NCI-H128 (cell line): ENCODE results near the gene FGFRL1.

ENCODE experiments used
- DNase-seq: peaks from one replicate; lab custom pipeline; 2025; ENCODE audit not compliant: unreplicated experiment; lab: John Stamatoyannopoulos, UW

The FGFRL1 gene, protein sequence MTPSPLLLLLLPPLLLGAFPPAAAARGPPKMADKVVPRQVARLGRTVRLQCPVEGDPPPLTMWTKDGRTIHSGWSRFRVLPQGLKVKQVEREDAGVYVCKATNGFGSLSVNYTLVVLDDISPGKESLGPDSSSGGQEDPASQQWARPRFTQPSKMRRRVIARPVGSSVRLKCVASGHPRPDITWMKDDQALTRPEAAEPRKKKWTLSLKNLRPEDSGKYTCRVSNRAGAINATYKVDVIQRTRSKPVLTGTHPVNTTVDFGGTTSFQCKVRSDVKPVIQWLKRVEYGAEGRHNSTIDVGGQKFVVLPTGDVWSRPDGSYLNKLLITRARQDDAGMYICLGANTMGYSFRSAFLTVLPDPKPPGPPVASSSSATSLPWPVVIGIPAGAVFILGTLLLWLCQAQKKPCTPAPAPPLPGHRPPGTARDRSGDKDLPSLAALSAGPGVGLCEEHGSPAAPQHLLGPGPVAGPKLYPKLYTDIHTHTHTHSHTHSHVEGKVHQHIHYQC

DNA sequence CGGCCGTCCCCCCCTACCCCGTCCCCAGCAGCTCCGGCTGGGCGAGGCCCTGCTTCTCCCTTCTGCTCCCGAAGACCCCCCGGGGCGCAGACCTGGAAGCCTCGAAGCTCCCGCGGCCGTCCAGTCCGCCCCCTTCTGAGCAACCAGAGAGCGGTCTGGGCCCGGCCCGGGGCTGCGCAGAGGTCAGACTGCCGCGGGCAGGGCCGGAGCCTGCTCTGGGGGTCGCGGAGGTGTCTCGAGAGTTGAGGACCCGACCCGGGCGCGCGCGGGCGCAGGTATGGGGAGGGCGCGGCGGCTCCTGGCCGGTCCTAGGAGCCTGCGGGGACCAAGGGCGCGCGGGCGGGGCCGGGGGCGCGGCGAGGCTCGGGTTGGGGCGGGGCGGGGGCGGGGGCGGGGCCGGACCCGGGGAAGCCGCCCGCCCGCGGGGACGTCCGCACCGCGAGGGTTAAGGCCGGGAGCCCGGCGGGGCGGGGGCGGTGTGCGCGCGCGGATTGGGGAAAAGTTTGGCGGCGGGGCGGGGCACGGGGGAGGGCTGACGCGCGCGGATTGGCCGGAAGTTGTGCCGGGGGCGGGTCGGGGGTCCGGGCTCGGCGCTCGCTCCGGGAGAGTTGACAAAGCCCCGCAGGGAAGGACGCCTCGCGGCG is at the start of gene FGFRL1:
Gene FGFRL1, plus strand, starts transcription at position 605 of the 644 bp plus-strand sequence. CDS start 860 bp downstream, outside the sequence.
- DNase-seq = no peak

GRCh38 chr4:962231-963208 is 48.9 kb upstream of the FGFRL1 start:
- no peak for DNase-seq

DNA sequence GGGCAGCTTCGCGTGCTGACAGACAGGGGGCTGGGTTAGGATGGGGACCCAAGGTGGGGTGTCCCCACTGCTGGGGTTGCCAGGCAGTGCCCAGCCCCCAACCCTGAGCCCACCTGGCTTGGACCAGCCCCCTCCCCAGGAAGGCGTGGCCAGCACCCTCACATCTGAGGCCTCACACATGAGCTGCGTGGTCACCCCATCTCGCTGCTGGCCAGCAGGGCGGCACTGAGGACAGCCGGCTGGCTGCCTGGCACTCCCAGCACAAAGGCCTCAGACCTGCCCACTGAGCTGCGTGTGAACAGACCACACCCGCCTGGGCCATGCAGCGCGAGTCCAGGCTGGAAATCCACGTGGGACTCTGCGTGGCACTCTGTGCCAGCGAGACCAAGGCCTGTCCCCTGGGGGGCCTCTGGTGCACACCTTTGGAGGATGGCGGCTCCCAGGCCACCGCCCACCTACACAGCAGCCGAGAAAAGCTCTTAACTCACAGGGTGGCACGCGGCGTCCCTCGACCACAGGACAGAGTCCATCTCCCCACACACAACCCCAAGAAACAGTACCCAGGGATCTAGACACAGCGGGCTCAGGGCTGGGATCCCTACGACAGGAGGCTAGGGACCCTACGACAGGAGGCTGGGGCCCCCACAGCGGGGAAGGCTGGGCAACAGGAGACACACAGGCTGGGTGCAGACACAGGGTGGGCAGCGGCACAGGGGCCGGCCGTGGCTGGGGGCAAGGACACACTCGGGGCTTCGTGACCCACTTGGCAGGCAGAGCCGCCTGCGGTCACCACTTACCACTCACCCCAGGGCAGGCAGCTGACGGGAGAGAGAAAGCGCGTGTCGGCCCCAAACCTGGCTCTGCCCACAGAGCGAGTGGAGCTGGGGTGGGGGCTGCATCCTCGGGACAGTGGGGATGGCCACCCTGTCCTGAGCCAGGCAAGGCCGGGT is 47.9 kb upstream of the FGFRL1 start:
- no peak for DNase-seq

- DNase-seq = no peak
Observed at GRCh38 chr4:964346-965025, 46.9 kb upstream of the FGFRL1 start.

- DNase-seq = no peak
Observed at GRCh38 chr4:965048-965765, 46.2 kb upstream of the FGFRL1 start.

- no peak for DNase-seq
Observed at GRCh38 chr4:965766-966134, 45.7 kb upstream of the FGFRL1 start.

DNA sequence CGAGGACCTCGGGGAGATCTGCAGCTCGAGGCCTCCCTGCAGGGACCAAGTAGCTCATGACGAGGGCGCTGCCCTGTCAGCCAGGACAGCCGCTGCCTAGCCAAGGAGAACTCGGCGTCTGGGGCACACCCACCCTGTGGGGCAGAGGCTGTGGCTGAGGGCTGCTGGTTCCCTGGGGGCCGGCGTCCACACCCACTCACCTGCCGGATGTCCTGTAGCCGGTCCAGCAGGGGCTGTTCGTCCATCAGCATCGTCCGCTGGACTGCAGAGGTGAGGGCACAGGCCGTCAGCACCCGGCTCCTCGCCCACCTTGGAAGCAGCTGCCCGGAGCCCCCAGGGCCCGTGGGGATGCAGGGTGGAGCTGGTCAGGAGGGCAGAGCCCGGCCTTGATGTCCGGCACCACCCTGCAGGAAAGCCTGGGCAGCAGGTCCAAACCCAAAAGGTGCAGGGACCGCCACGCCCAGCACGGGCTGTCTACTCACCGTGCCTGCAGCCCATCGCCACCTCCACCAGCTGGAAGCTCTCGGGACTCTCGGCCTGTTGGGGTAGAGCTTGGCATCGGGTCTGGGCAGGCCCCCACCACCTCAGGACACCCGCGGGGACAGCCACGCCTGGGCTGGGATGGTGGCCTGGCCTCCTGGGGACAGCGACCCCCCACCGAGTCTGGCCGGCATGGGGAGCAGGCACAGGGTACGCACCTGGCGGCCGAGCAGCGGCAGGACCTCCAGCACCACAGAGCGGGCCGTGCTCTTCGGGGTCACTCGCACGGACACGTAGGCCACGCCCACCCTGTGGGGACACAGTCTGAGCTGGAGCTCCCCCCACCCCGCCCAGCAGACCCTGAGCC is 44.9 kb upstream of the FGFRL1 start:
- DNase-seq = no peak

GRCh38 chr4:967113-968104 is 44.0 kb upstream of the FGFRL1 start:
- DNase-seq = no peak

GRCh38 chr4:968221-968620 is 43.2 kb upstream of the FGFRL1 start:
- no peak for DNase-seq

- DNase-seq = no peak
Observed at GRCh38 chr4:968621-969394, 42.6 kb upstream of the FGFRL1 start.

GRCh38 chr4:970046-970745 is 41.2 kb upstream of the FGFRL1 start:
- DNase-seq = no peak

DNA sequence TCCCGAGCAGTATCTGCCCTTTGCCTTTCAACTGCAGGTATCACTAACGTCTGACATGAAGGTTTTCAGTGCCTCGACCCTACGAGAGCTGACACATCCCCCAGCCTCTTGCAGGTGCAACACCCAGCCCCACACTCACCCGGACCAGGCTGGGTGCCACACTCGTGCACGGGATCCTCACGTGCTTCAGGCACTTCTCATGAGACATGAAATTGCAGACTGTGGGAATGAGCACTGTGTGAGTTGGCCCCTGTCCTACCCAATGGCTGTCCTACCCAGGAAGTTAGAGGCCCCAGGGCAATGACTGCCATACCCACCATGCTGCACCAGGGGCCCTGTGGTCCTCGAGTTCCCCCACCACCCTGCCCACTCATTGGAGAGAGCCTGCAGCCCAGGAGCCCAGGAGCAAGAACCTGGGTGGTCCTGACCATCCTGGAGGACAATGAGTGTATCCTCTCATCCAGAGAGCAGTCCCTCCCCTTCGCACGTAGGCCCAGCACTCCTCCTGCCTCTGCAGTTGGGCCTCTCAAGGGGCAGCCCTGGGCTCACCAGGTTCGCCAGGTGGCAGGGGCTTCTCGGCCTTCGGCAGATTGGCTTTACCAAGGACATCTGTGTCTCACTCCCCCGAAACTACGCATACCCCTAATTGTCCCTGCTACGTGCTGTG is 40.4 kb upstream of the FGFRL1 start:
- DNase-seq = no peak

DNA sequence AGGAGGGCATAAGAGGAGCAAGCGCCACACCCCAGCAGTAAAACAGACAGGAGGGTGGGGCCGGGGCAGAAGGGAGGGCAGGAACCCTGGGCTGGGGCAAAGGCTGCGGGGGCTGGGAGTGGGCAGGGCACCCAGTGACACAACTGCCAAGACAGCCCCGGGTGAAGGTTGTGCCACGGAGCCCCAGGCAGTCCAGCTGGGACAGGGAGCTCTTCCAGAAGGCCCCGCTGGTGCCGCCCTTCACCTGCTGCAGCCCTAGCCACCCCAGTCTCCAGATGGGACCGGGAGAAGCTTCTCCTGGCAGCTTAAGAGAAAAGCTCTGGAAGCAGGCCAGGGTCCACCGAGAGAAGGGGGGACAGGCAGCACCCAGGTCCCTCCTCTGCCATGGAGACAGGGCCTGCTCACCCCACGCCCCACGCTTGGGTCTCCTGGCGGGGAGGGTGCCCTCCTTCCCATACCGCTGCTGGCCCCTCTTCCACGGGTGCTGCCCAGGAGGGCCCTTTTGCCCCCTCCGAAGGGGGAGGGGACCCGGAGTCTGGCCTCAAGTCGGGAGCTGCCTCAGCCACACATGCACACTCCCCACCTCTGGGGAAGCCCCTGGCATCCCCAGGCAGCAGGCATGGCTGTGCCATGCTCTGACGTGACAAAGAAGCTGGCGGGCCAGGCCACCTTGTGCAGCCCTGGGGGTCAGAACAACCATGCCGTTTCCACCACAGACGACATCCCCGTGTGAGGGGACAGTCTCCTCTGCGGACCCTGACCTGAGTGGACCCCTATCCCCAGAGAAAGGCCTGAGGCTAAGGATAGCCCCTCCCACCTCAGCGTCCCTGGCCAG is 39.5 kb upstream of the FGFRL1 start:
- DNase-seq = no peak
